Effector memory CD4-positive, alpha-beta T cell (primary cell): ENCODE data around the gene ANO10.
"Not testable (repeated sequence)": the region's sequence is repeated elsewhere in the genome, so short reads cannot be mapped to it uniquely, and the experiment has no call there.

Experiments
- DNase-seq, 3 donors: peaks; one replicate each; pipeline ENCODE4 v3.0.0-alpha.2; 2020
- H3K27ac ChIP-seq: 2 replicates; pipeline ENCODE4 v1.7.0; 2013; ENCODE audit warnings: mild to moderate bottlenecking, low read length, moderate library complexity; ENCODE audit not compliant: insufficient read depth, poor library complexity, severe bottlenecking
- H3K27me3 ChIP-seq: replicated peaks from 2 replicates; pipeline ENCODE4 v1.7.0; 2013; ENCODE audit warnings: mild to moderate bottlenecking, low read length; ENCODE audit not compliant: insufficient read depth, control insufficient read depth, poor library complexity, severe bottlenecking
- H3K36me3 ChIP-seq: 2 replicates; pipeline ENCODE4 v1.7.0; 2013; ENCODE audit warnings: mild to moderate bottlenecking, low read length, moderate library complexity; ENCODE audit not compliant: control insufficient read depth, insufficient read depth
- H3K4me1 ChIP-seq: 2 replicates; pipeline ENCODE4 v1.7.0; 2013; ENCODE audit warnings: low read length, mild to moderate bottlenecking; ENCODE audit not compliant: control insufficient read depth, insufficient read depth, poor library complexity, severe bottlenecking
- H3K4me3 ChIP-seq: 2 replicates; pipeline ENCODE4 v1.7.0; 2013; ENCODE audit warnings: low read length, low read depth, mild to moderate bottlenecking; ENCODE audit not compliant: insufficient read depth, poor library complexity, severe bottlenecking
- H3K9me3 ChIP-seq: 2 replicates; pipeline ENCODE4 v1.7.0; 2013; ENCODE audit warnings: mild to moderate bottlenecking, low read length, moderate library complexity; ENCODE audit not compliant: control insufficient read depth

ANO10 gene

GRCh38 chr3:43584043-43584826 is 37.6 kb downstream of the ANO10 start:
- no peaks in the 10 kb centered on the region for H3K9me3 ChIP-seq
- no peaks in the 10 kb centered on the region for H3K27me3 ChIP-seq
- DNase-seq = no peak
- H3K27ac ChIP-seq = no peak overlapping the region
- H3K36me3 ChIP-seq = no peaks in the 10 kb centered on the region
- no peak overlapping the region for H3K4me3 ChIP-seq
- no peaks in the 10 kb centered on the region for H3K4me1 ChIP-seq

GRCh38 chr3:43583481-43583880 is 38.3 kb downstream of the ANO10 start:
- no peaks in the 10 kb centered on the region for H3K9me3 ChIP-seq
- H3K27me3 ChIP-seq = no peaks in the 10 kb centered on the region
- no peak overlapping the region for H3K4me3 ChIP-seq
- no peaks in the 10 kb centered on the region for H3K36me3 ChIP-seq
- DNase-seq = no peak
- H3K27ac ChIP-seq = no peak overlapping the region
- no peaks in the 10 kb centered on the region for H3K4me1 ChIP-seq

DNA sequence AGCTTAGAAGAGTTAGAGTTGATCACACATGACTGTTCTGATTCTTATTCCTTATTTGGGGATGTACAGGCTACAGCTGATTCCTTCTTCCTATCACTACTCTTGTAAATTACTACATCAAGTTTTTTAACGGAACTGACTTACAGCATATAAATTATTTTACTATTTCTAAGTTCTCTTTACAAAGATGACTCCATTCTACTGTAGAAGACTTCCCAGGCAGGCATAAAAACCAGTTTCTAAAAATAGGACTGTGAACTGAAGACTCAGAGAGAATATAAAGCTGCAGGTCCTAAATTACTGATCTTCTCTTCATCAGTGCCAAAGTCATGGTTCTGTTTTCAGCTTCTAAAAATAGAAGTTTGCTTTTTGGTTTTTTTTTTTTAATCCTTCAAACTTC is 38.9 kb downstream of the ANO10 start:
- no peak for DNase-seq
- Histone ChIP-seq H3K9me3 (no peaks in the 10 kb centered on the region), H3K4me1 (no peaks in the 10 kb centered on the region)

GRCh38 chr3:43581343-43581742 is 40.5 kb downstream of the ANO10 start:
- Histone ChIP-seq H3K9me3 (no peaks in the 10 kb centered on the region), H3K36me3 (no peaks in the 10 kb centered on the region), H3K4me1 (no peaks in the 10 kb centered on the region), H3K27ac (no peak overlapping the region), H3K27me3 (no peaks in the 10 kb centered on the region), H3K4me3 (no peak overlapping the region)
- DNase-seq = no peak

More for the DNA sequence above, 38.9 kb downstream of the ANO10 start:
- Histone ChIP-seq H3K27me3 (no peaks in the 10 kb centered on the region), H3K4me3 (no peak overlapping the region), H3K36me3 (no peaks in the 10 kb centered on the region), H3K27ac (no peak overlapping the region)

GRCh38 chr3:43580181-43580580 is 41.6 kb downstream of the ANO10 start:
- no peaks in the 10 kb centered on the region for H3K27me3 ChIP-seq
- H3K27ac ChIP-seq = no peak overlapping the region
- H3K36me3 ChIP-seq = no peaks in the 10 kb centered on the region
- H3K4me3 ChIP-seq = no peak overlapping the region
- no peaks in the 10 kb centered on the region for H3K4me1 ChIP-seq
- DNase-seq = no peak
- no peaks in the 10 kb centered on the region for H3K9me3 ChIP-seq

DNA sequence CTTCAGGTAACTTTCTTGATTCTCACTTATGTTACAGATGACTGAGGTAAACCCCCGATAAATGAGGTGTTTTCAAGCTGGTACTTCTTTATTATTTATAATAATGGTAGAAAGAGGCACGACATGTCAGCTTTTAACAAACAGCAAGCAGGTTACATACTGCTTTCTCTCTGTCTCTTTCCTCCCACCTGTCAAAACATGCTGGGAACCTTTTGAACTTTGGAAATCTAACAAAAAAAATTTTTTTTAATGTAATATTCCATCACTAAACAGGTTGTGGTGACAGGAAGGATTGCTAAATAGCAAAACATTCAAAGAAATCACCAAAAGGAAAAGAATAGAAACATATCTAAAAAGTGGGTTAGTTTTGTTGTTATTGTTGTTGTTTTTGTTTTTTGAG is 48.2 kb downstream of the ANO10 start:
- no peak overlapping the region for H3K27ac ChIP-seq
- no peaks in the 10 kb centered on the region for H3K9me3 ChIP-seq
- no peaks in the 10 kb centered on the region for H3K36me3 ChIP-seq
- no peak overlapping the region for H3K4me3 ChIP-seq
- no peaks in the 10 kb centered on the region for H3K27me3 ChIP-seq
- DNase-seq = no peak
- H3K4me1 ChIP-seq = no peaks in the 10 kb centered on the region

- not testable (repeated sequence) for H3K9me3 ChIP-seq, H3K4me1 ChIP-seq
Observed at GRCh38 chr3:43565661-43566341, 56.0 kb downstream of the ANO10 start.

DNA sequence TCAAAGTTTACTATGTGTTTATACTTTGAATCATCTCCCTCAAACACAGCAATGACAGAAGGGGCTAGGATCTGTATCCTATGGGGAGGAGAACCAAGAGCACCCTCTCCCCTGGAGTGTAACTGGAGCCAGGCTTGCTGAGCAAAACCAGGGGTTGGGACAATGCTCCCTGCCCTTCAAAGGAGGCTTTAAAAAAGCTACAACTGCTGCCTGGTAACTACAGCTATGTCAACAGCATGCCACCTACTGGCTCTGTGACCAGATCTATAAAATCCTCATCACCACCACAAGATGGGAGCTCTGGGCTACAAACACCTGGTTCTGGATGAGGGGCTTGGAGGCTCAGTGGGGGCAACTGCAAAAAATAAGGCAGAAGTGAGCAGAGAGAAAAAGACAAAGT is 61.9 kb downstream of the ANO10 start:
- H3K4me3 ChIP-seq = no peak overlapping the region
- no peak overlapping the region for H3K27ac ChIP-seq
- H3K27me3 ChIP-seq = no peaks in the 10 kb centered on the region
- peaks cover 3% of the 10 kb centered on the region for H3K36me3 ChIP-seq
- no peak for DNase-seq
- no peaks in the 10 kb centered on the region for H3K4me1 ChIP-seq
- no peaks in the 10 kb centered on the region for H3K9me3 ChIP-seq

More at GRCh38 chr3:43565661-43566341, 56.0 kb downstream of the ANO10 start:
- not testable (repeated sequence) for H3K27me3 ChIP-seq, H3K4me3 ChIP-seq, DNase-seq, H3K36me3 ChIP-seq, H3K27ac ChIP-seq

- H3K27me3 ChIP-seq = no peaks in the 10 kb centered on the region
- H3K36me3 ChIP-seq = no peaks in the 10 kb centered on the region
- no peak for DNase-seq
- H3K4me1 ChIP-seq = no peaks in the 10 kb centered on the region
- no peak overlapping the region for H3K27ac ChIP-seq
- no peaks in the 10 kb centered on the region for H3K9me3 ChIP-seq
- no peak overlapping the region for H3K4me3 ChIP-seq
Observed at GRCh38 chr3:43558171-43558570, 63.6 kb downstream of the ANO10 start.

GRCh38 chr3:43549626-43550290 is 72.1 kb downstream of the ANO10 start:
- H3K4me3 ChIP-seq = no peak overlapping the region
- H3K9me3 ChIP-seq = no peaks in the 10 kb centered on the region
- no peak for DNase-seq
- no peak overlapping the region for H3K27ac ChIP-seq
- H3K36me3 ChIP-seq = no peaks in the 10 kb centered on the region
- no peaks in the 10 kb centered on the region for H3K27me3 ChIP-seq
- no peaks in the 10 kb centered on the region for H3K4me1 ChIP-seq
